ENCODE results near the gene FGFBP3. TPM values are rescaled to one million over a fixed set of nuclear protein-coding genes. Genes with fewer than 3 reads are reported as not detected.

Gene FGFBP3
- total RNA-seq, 1 experiment from 2014 or later: 68.2 TPM

DNA sequence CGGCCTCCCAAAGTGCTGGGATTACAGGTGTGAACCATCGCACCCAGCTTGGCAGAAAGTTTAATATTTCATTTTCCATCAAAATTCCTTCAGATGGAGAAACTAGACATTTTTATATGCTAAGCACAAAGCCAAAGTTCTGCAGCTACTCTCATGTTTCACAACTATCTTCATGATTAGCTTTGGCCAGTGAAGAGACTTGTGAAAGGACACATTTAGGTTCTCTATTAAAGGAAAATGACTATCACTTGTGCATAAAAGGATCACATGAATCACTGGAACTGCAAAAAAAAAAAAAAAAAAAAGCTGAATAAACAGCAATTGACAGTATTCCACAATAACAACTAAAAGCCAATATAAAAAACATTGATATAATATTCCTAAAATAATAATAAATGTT is 16.2 kb downstream of the FGFBP3 start:
- Mint-ChIP-seq H3K4me1 (peaks cover 21% of the 10 kb centered on the region), H3K4me3 (no peak overlapping the region), H3K27me3 (ENCODE audit: low read depth) (no peaks in the 10 kb centered on the region), H3K27ac (no peak overlapping the region), H3K9me3 (peaks cover 14% of the 10 kb centered on the region), H3K36me3 (peaks cover 8% of the 10 kb centered on the region)
- DNase-seq (ENCODE audit: low spot score) (no peak), ATAC-seq (no peak)
- ChIA-PET POLR2A (no interaction called here), CTCF (no interaction called here)
- TF ChIP-seq TCF7 (CRISPR knock-in tag; IDR thresholded peaks at IDR 0.05; ENCODE audit: low read depth) (no peak), ZBTB43 (CRISPR knock-in tag; IDR thresholded peaks at IDR 0.05) (no peak), SMAD3 (CRISPR knock-in tag; IDR thresholded peaks at IDR 0.05; ENCODE audit: borderline replicate concordance) (no peak), KAT7 (CRISPR knock-in tag; IDR thresholded peaks at IDR 0.05; ENCODE audit: borderline replicate concordance) (no peak), ARID4B (CRISPR knock-in tag; IDR thresholded peaks at IDR 0.05; ENCODE audit: borderline replicate concordance) (no peak)

DNA sequence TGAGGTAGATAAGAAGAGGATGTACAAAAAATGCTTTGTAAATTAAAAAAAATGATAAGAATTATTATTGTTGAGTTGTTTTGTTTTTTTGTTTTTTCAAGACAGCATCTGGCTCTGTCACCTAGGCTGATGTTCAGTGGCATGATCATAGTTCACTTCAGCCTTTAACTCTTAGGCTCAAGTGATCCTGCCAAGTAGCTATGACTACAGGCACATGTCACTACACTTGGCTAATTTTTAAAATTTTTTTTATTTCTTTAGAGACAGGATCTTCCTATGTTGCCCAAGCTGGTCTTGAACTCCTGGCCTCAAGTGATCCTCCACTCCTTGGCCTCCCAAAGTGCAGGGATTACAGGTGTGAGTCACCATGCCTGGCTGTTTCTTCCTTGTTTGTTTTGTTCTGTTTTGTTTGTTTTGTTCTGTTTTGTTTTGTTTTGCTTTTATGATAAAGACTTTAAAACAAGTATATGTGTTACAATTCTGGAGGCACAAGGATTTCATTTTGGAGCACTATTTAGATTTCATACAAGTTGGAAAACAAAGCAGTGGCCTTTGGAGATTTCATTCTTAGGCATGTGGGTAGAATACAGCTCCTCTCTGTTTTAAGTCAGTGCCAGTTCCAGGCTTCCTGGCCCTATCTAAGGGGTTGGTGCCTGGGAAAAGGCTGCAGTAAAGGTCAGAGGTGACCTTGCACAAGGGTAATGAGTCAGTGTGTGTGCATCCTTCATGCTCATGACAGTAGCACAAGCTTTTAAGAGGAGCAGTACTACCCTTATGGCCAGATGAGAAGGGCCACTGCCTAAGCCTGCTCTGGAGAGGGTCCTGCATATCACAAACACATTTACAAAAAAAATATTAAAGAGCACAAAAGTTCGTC is 17.9 kb downstream of the FGFBP3 start:
- H3K36me3 Mint-ChIP-seq: peaks cover 2% of the 10 kb centered on the region; the same call in 1 of the 2 replicates
- POLR2A ChIA-PET: no interaction called here
- no peak overlapping the region for H3K4me3 Mint-ChIP-seq

More for the DNA sequence above, 17.9 kb downstream of the FGFBP3 start:
- TF ChIP-seq PRDM15 (CRISPR knock-in tag; IDR thresholded peaks at IDR 0.05) (no peak), EMX1 (CRISPR knock-in tag; IDR thresholded peaks at IDR 0.05) (no peak), TEAD1 (CRISPR knock-in tag; IDR thresholded peaks at IDR 0.05) (no peak), HMGA2 (CRISPR knock-in tag; IDR thresholded peaks at IDR 0.05) (no peak), NFATC4 (CRISPR knock-in tag; IDR thresholded peaks at IDR 0.05) (no peak), RORB (CRISPR knock-in tag; IDR thresholded peaks at IDR 0.05) (no peak), ZBTB21 (CRISPR knock-in tag; IDR thresholded peaks at IDR 0.05; ENCODE audit: borderline replicate concordance) (no peak), ARID4B (CRISPR knock-in tag; IDR thresholded peaks at IDR 0.05; ENCODE audit: borderline replicate concordance) (no peak), GTF2I (CRISPR knock-in tag; conservative IDR thresholded peaks at IDR 0.05) (no peak), FOXP1 (CRISPR knock-in tag; IDR thresholded peaks at IDR 0.05; ENCODE audit: borderline replicate concordance) (no peak)
- ATAC-seq (no peak), DNase-seq (ENCODE audit: low spot score) (no peak)
- Mint-ChIP-seq H3K9me3 (peaks cover 7% of the 10 kb centered on the region), H3K27me3 (ENCODE audit: low read depth) (no peaks in the 10 kb centered on the region), H3K4me1 (peaks cover 29% of the 10 kb centered on the region), H3K27ac (no peak overlapping the region; the same call in 1 of the 2 replicates)
- CTCF ChIA-PET: interaction anchor here (0.6 kb wide), 2 partner anchors 29 to 822 kb away, joined by 3 read pairs; no protein-coding TSS in a partner anchor
